Gastroesophageal sphincter (tissue), 3 donors: Measurements from ENCODE around the gene ATP9A.

Source experiments
- CTCF ChIP-seq, 4 experiments: fragments of 200-600 bp in 2 of 4; fragments of 450-650 bp in 2 of 4; sonication (generic) in 1 of 4; IDR thresholded peaks; one replicate each; pipeline ENCODE4 v1.5.1; 2017 to 2019; ENCODE audit warnings: antibody characterized with exemption in 4 of 4, mild to moderate bottlenecking in 2 of 4, moderate library complexity in 2 of 4
- EP300 ChIP-seq: sonication (generic); formaldehyde crosslinking; IDR thresholded peaks from one replicate; pipeline ENCODE4 v1.6.1; 2017; ENCODE audit warnings: antibody characterized with exemption, mild to moderate bottlenecking
- POLR2A ChIP-seq, 2 donors: fragments of 450-650 bp; IDR thresholded peaks; one replicate each; pipeline ENCODE4 v1.6.1; 2017; ENCODE audit warnings: antibody characterized with exemption in 2 of 2, mild to moderate bottlenecking in 2 of 2, moderate library complexity in 1 of 2
- POLR2AphosphoS5 ChIP-seq: sonication (generic); formaldehyde crosslinking; IDR thresholded peaks from one replicate; pipeline ENCODE4 v1.6.1; 2017; ENCODE audit warnings: antibody characterized with exemption

GRCh38 chr20:51812861-51813260 is 44.7 kb upstream of the ATP9A start:
- TF ChIP-seq CTCF (IDR thresholded peaks at IDR 0.05), result no peak
- no peak for TF ChIP-seq POLR2A (IDR thresholded peaks at IDR 0.05)
- TF ChIP-seq POLR2AphosphoS5, result no peak
- no peak for TF ChIP-seq EP300
